GM12873 (cell line): ENCODE measurements around the gene PLPP1.
A peak's percentile ranks its signal among the peaks of the same experiment; 100 is the strongest.

Experiments
- TF ChIP-seq, protein P1 (sequence below): IDR thresholded peaks from 2 replicates; pipeline ENCODE4 v1.5.1; 2012; ENCODE audit warnings: low read depth, mild to moderate bottlenecking, moderate library complexity, low read length, control low read depth; ENCODE audit not compliant: insufficient read depth; ENCODE audit errors: missing control alignments

The PLPP1 gene

DNA sequence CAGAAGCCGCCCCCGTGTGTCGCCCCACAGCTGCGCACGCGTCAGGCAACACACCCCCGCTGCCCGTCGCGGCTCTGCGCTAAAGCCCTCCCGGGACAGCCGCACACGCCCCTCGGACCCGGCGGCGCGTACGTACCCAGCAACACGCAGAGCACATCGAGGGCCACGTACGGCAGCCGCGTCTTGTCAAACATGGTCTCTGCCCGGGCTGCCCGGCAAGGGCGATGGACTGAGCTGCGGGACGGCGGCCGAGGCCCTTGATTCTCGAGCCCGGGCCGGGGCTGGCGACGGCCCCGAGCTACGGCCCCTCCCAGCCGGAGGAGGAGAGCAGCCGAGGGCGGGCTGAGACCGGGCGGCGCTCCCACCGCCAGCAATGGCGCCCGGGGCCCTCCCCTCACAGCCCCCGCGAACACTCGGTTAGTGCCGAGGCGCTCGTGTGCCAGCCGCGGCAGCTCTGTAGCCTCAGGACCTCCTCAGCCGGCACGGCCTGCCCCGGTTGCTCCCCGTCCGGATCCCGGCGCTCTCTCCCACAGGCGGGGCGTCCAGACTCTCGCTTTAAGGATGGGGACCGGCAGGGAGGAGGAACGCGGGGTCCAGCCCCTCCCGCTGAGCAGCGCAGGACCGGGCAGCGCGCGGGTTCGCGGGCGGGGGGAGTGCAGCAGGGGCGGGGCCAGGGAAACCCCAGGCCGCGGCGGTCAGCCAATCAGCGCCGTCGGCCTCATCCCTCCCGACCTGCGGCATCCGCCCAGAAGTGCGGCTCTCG, at the start of gene PLPP1:
Gene PLPP1, minus strand, starts transcription at position 529 of the 763 bp plus-strand sequence. Its CDS starts 335 bp downstream, at position 194.
- TF ChIP-seq, protein P1, sequence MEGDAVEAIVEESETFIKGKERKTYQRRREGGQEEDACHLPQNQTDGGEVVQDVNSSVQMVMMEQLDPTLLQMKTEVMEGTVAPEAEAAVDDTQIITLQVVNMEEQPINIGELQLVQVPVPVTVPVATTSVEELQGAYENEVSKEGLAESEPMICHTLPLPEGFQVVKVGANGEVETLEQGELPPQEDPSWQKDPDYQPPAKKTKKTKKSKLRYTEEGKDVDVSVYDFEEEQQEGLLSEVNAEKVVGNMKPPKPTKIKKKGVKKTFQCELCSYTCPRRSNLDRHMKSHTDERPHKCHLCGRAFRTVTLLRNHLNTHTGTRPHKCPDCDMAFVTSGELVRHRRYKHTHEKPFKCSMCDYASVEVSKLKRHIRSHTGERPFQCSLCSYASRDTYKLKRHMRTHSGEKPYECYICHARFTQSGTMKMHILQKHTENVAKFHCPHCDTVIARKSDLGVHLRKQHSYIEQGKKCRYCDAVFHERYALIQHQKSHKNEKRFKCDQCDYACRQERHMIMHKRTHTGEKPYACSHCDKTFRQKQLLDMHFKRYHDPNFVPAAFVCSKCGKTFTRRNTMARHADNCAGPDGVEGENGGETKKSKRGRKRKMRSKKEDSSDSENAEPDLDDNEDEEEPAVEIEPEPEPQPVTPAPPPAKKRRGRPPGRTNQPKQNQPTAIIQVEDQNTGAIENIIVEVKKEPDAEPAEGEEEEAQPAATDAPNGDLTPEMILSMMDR = peak; percentile 9

DNA sequence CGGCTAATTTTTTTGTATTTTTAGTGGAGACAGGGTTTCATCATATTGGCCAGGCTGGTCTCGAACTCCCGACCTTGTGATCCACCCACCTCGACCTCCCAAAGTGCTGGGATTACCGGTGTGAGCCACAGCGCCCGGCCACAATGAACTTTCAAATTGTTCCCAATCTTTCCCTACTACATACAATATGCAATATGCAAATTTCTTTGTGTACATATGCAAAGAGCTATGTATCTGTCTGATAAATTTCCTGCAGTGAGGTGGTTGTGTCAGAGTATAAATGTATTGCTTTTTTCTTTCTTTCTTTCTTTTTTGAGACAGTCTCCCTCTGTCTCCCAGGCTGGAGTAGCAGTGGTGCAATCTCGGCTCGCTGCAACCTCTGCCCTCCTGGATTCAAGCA, 48.8 kb upstream of the PLPP1 start:
- TF ChIP-seq, protein P1 = no peak

DNA sequence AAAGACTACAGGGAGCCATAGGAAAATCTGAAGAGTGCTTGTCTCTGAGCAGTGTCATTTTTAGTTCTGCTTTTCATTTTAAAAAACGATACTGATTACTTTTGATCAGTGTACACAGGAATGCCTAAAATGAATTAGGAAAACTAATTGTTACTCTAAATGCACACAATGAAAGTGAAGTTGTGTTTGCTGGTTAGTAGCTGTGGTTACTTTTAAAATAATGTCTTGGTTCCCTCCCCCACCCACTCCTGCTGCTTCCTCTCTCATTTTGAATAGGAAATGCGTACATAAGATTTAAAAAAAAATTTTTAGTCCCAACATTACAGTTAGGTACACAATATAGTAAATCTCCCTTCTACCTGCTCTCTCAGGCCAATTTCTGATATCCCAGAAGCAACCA, 47.5 kb upstream of the PLPP1 start:
- TF ChIP-seq, protein P1 = no peak

DNA sequence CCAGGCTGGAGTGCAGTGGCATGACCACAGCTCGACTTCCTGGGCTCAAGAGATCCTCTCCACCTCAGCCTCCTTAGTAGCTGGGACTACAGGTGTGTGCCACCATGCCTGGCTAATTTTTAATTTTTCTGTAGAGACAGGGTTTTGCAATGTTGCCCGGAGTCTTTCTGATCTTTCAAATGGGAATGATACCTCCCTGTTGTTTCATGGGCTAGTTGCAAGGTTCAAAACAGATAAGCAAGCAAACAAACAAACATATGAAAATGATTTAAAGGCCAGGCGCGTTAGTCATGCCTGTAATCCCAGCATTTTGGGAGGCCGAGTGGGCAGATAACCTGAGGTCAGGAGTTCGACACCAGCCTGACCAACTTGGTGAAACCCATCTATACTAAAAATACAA, 45.3 kb upstream of the PLPP1 start:
- TF ChIP-seq, protein P1 = no peak

DNA sequence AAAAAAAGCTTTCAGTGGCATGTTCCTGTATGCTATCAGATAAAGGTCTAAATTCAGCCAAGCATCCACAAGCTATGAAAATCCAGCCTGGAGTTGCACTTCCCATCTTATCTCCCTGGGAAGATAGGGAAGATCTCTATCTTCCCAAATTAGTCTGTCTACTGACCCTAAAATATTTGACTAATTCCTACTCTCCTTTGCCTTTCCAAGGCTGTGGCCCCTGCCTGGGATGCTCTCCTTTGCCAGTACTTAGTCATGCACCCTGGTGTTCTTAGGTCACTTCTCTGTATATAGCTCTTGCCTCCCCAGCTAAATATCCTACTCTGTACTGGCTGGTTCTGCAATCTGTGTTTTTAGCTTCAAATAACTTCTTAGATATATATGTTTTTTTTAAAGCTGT, 44.0 kb upstream of the PLPP1 start:
- TF ChIP-seq, protein P1 = no peak

DNA sequence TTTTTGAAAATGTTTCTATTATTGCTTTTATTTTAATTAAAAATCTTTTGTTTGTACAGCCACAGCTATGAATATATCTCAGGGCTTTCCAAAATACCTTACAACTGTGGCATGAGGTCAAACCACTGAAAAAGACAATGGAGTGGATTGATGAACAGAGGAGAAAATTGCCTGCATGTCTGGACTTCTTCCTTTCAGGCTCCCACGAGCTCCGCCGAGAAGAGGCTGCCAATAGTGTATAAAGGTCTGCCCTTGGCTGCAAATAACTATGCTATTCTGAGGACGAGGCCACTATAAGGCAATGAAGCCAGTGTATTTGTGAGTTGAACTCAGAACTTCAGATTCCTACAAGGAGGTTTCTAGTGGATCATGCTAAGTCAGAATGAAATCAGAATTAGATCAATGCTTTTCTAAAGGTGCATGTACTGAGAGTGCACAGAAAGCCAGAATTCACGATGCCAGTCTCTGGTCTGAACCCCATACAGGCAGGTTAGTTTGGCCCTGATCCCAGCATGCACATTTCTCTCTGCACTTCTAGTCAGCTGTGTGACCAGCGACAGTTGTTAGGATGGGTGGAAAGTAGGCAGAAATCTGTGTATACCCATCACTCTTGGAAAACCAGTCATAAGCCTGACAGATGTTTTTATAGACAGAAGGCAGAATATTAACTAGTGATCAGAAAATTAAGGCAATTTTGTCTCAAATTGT, 42.7 kb upstream of the PLPP1 start:
- TF ChIP-seq, protein P1 = no peak

DNA sequence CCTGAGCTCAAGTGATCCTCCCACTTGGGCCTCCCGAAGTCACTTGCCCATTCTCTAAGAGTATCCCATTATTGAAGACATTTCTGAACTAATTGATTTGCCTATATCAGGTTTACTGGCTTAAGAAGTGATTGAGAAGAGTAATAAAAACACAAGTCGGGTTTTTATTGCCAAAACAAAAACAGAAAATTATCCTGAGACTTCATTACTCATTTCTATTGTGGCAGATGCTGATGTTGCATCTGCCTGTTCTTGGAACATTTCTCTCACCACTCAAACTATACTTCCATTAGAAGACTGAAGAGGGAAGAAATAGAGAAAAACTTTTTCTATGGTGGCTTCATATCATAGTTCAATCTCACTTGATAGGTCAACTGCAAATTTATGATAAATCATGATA, 41.9 kb upstream of the PLPP1 start:
- TF ChIP-seq, protein P1 = no peak
